ENCODE measurements around the gene CACNA2D2.

CACNA2D2 gene

GRCh38 chr3:50322386-50323091 lies 180.9 kb downstream of the CACNA2D2 start, which contains the start of gene HYAL2:
Gene HYAL2 (minus strand): TSS chr3:50322745. CDS start chr3:50320489, 2,256 bp downstream.
- no peak for DNase-seq

DNA sequence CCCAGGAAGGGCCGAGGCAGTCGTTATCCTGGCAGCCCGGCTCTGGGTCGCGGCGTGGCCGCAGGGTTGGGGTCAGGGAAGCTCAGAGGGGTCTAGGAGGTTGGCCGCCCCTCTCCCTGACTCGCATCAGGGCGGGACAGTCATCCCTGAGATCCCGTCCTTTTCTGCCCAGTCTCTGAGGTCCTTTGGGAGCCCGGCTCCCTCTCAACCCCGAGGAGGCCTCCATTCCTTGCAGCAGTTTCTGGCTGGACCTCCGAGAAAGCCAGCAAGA lies 181.4 kb downstream of the CACNA2D2 start:
- DNase-seq = no peak

- DNase-seq = peak; percentile 85
Measured at GRCh38 chr3:50321336-50322114, 181.9 kb downstream of the CACNA2D2 start.

DNA sequence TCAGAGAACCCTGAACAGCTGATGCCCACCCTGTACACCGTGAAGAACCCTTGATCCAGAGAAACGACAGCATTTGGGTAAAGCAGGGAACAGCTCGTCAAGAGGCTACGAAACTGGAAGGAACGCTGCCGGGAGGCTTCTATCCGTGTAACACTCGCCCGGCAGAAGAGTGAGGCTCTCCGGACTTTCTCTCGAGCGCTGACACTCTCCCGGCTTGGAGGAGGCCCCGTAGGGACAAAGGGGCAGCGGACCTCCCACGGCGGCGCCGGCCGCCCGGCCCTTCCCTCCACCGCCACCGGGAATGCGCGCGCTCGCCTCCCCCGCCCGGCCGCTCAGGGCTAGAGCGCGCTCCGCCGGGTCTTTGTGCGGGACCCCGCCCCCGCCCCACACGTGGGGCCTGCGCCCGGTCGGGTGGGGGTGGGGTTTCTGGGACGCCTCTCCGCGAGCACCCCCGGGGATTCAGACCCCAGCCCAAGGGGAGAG lies 182.5 kb downstream of the CACNA2D2 start:
- peak; percentile 58 for DNase-seq

GRCh38 chr3:50319894-50320625 lies 183.4 kb downstream of the CACNA2D2 start:
- DNase-seq = no peak

DNA sequence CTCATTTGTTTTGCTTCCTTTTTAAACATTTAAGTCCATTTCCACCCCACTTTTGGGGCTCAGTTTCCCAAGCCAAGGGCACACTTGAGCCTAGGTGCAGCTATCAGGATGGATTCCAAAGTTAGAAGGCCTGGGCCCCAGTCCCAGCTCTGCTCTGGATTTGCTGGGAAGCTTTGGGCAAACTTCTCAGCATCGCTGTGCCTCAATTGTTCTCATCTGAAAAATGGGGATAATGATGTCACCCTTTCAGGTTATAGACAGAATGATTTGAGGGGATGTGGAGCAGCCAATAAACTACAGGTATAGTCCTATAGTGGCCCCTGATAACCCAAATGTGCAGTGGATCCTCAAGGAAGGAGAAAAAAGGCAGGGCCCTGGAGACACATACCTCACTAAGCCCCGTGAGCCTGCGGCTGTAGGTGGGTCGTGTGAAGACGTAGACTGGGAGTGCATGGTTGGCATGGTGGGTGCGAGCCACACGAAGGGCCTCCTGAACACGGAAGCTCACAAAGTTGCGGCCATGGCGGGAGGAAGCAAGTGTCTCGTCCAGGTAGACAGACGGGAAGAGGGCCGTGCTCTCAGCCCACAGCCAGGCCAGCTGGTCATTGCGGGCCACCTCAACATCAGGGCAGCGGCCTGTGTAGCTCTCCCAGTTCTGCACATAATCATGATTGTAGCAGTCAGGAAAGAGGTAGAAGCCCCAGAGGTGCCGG lies 184.1 kb downstream of the CACNA2D2 start:
- no peak for DNase-seq

DNA sequence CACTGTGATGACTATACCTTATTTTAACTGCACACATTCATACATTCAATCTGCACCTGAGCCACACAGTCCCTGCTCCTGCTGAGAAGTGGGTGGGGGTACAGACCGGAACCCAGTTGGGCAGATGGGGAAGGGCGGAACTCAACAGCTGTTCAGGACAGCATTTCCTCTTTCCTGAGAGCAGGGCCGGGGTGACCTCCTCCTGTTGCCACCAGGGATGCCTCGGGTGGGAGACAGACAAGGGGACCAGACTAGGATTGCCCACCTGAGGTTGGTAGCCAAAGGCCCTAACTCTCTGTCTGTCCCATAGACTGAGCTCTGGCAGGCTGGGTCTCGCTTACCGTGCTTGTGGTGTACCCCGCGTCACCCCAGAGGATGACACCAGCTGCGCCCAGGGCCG lies 184.8 kb downstream of the CACNA2D2 start:
- DNase-seq = no peak

DNA sequence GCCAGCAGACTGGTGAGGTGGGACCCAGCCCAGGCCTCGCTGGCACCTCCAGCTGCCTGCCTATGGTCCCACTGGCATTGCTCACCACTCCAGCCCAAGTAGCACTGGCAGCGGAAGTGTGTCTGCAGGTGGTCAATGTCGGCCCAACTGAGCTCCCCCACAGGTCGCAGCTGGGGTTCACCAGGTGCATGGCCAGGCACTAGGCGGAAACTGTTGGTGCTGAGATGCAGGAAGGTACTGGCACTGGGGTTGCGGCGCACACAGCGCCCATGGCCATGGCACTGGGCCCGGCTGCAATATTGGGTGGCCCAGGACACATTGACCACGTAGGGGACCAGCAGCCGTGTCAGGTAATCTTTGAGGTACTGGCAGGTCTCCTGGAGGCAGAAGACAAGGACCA lies 185.3 kb downstream of the CACNA2D2 start:
- no peak for DNase-seq

DNA sequence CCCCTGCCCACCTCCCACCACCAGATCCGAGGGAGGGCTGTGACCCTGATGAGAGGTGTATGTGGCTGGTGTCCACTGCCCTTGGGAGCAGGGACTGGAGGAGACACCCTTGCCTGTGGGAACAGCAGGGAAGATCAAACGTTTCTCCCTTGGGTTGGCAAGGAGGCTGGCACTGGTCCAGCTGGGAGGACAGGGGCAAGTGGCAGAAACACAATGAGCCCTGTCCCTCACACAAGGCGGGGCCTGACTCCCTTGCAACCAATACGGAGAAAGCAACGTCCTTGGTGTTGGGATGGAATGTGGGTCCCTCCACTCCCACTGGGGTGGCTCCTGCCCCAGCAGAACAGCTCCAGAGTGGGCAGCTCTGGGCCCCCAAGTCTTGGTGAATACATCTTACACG lies 186.1 kb downstream of the CACNA2D2 start:
- no peak for DNase-seq

- DNase-seq = peak; percentile 66
Measured at GRCh38 chr3:50316657-50317242, 186.7 kb downstream of the CACNA2D2 start.

GRCh38 chr3:50314816-50315215 lies 188.6 kb downstream of the CACNA2D2 start:
- no peak for DNase-seq

- no peak for DNase-seq
Measured at GRCh38 chr3:50314342-50314741, 189.1 kb downstream of the CACNA2D2 start.
